Esophagus squamous epithelium (tissue), 5 donors: ENCODE measurements around the gene CAND2. TPM values are rescaled to one million over a fixed set of nuclear protein-coding genes. Genes with fewer than 3 reads are reported as not detected.

Experiments
- DNase-seq: peaks from one replicate; lab custom pipeline; 2025; lab: John Stamatoyannopoulos, UW
- H3K27ac ChIP-seq, 4 donors: fragments of 200-600 bp; sonication (generic); one replicate each; pipeline ENCODE4 v1.5.1; 2016 to 2019; ENCODE audit warnings: mild to moderate bottlenecking in 1 of 4
- H3K27me3 ChIP-seq, 4 donors: fragments of 200-600 bp; sonication (generic); 1 replicate in 3 of 4; 2 replicates in 1 of 4; pipeline versions ENCODE4 v1.5.1 to v1.6.0; 2017 to 2021; ENCODE audit warnings: antibody characterized with exemption in 1 of 4
- H3K36me3 ChIP-seq, 3 donors: fragments of 200-600 bp; sonication (generic); one replicate each; pipeline ENCODE4 v1.5.1; 2016 to 2019
- H3K4me1 ChIP-seq, 3 donors: fragments of 200-600 bp; sonication (generic); one replicate each; pipeline ENCODE4 v1.5.1; 2017 to 2019
- H3K4me3 ChIP-seq, 4 donors: fragments of 200-600 bp; sonication (generic); 1 replicate in 3 of 4; 2 replicates in 1 of 4; pipeline ENCODE4 v1.5.1; 2016 to 2019; ENCODE audit warnings: mild to moderate bottlenecking in 2 of 4, moderate library complexity in 1 of 4
- H3K9me3 ChIP-seq, 3 donors: fragments of 200-600 bp; sonication (generic); one replicate each; pipeline ENCODE4 v1.5.1; 2016 to 2019
- CTCF ChIP-seq, 6 experiments: fragments of 450-650 bp in 4 of 6; fragments of 200-600 bp in 2 of 6; sonication (generic) in 2 of 6; IDR thresholded peaks; one replicate each; pipeline ENCODE4 v1.5.1; 2016 to 2019; ENCODE audit warnings: antibody characterized with exemption in 6 of 6, mild to moderate bottlenecking in 4 of 6, moderate library complexity in 4 of 6
- POLR2A ChIP-seq, 4 donors: fragments of 450-650 bp; IDR thresholded peaks; one replicate each; pipeline ENCODE4 v1.6.1; 2017; ENCODE audit warnings: antibody characterized with exemption in 4 of 4, mild to moderate bottlenecking in 4 of 4, moderate library complexity in 3 of 4
- WGBS, 2 donors: methylation state at CpG; one replicate each; pipeline ENCODE4 v1.1.5; 2018; 5-methylcytosine and 5-hydroxymethylcytosine counted together
- intact Hi-C: fragments of 100-400 bp; cut with DNase I; formaldehyde crosslinking; loops from one replicate; pipeline ENCODE4 v1.15.0; 2022
- total RNA-seq, 4 donors: library from RNA; depleted of rRNA; stranded (reverse); fragments of >200 nt; gene quantifications; one replicate each; pipeline ENCODE4 v1.1.0, GENCODE V29; 2016
- donor health status: DM: yes; HTN: yes; CAD: no.

CAND2 gene
- total RNA-seq, 4 donors from 2014 or later, result 0.61 to 1.7 (median 0.91) TPM

GRCh38 chr3:12815078-12815477 lies 18.6 kb downstream of the CAND2 start:
- 60 to 90% methylated on average over 1 to 23 of the region's 24 CpGs for WGBS, 2 donors
- intact Hi-C loops, result no loop called here
- TF ChIP-seq CTCF (IDR thresholded peaks at IDR 0.05) (no peak), POLR2A (IDR thresholded peaks at IDR 0.05) (no peak)
- no peak overlapping the region for H3K27ac ChIP-seq
- no peaks in the 10 kb centered on the region for H3K9me3 ChIP-seq
- H3K4me1 ChIP-seq, result peaks cover 0 to 16% (median 5%) of the 10 kb centered on the region in 3 donors
- H3K36me3 ChIP-seq, result peaks cover 0 to 41% (median 0%) of the 10 kb centered on the region in 3 donors
- no peak for DNase-seq
- no peaks in the 10 kb centered on the region for H3K27me3 ChIP-seq
- no peak overlapping the region for H3K4me3 ChIP-seq

- TF ChIP-seq CTCF (IDR thresholded peaks at IDR 0.05) (no peak), POLR2A (IDR thresholded peaks at IDR 0.05) (no peak)
- intact Hi-C loops, result no loop called here
- Histone ChIP-seq H3K27me3 (no peaks in the 10 kb centered on the region), H3K36me3 (peaks cover 0 to 41% (median 0%) of the 10 kb centered on the region in 3 donors), H3K27ac (no peak overlapping the region), H3K9me3 (no peaks in the 10 kb centered on the region), H3K4me3 (no peak overlapping the region), H3K4me1 (peaks cover 0 to 10% (median 3%) of the 10 kb centered on the region in 3 donors)
- 83% methylated on average over 1 of the region's 9 CpGs; no CpG with 5 or more reads in 1 of the 2 donors for WGBS, 2 donors
- DNase-seq, result no peak
Observed at GRCh38 chr3:12815719-12816118, 19.2 kb downstream of the CAND2 start.

GRCh38 chr3:12816521-12817342 lies 20.3 kb downstream of the CAND2 start:
- intact Hi-C loops, result no loop called here
- DNase-seq, result no peak
- TF ChIP-seq POLR2A (IDR thresholded peaks at IDR 0.05) (no peak), CTCF (IDR thresholded peaks at IDR 0.05) (no peak)

GRCh38 chr3:12817343-12817710 lies 20.8 kb downstream of the CAND2 start:
- H3K36me3 ChIP-seq, result peaks cover 0 to 41% (median 0%) of the 10 kb centered on the region in 3 donors
- no peak overlapping the region for H3K4me3 ChIP-seq
- no peaks in the 10 kb centered on the region for H3K27me3 ChIP-seq
- no peaks in the 10 kb centered on the region for H3K9me3 ChIP-seq
- no peak for DNase-seq
- H3K4me1 ChIP-seq, result peaks cover 0 to 4% (median 0%) of the 10 kb centered on the region in 3 donors
- TF ChIP-seq CTCF (IDR thresholded peaks at IDR 0.05) (no peak), POLR2A (IDR thresholded peaks at IDR 0.05) (no peak)
- WGBS, 2 donors, result no CpG with 5 or more reads among the region's 16 CpGs
- intact Hi-C loops, result no loop called here
- H3K27ac ChIP-seq, result no peak overlapping the region

More at GRCh38 chr3:12816521-12817342, 20.3 kb downstream of the CAND2 start:
- 86 to 100% methylated on average over 7 to 12 of the region's 34 CpGs for WGBS, 2 donors
- H3K27me3 ChIP-seq, result no peaks in the 10 kb centered on the region
- H3K27ac ChIP-seq, result no peak overlapping the region
- H3K36me3 ChIP-seq, result peaks cover 0 to 41% (median 0%) of the 10 kb centered on the region in 3 donors
- H3K9me3 ChIP-seq, result no peaks in the 10 kb centered on the region
- peaks cover 0 to 4% (median 0%) of the 10 kb centered on the region in 3 donors for H3K4me1 ChIP-seq
- no peak overlapping the region for H3K4me3 ChIP-seq

- no peak for DNase-seq
- Histone ChIP-seq H3K4me1 (peaks cover 0 to 4% (median 0%) of the 10 kb centered on the region in 3 donors), H3K27me3 (no peaks in the 10 kb centered on the region), H3K36me3 (peaks cover 0 to 39% (median 0%) of the 10 kb centered on the region in 3 donors), H3K27ac (no peak overlapping the region), H3K9me3 (no peaks in the 10 kb centered on the region), H3K4me3 (no peak overlapping the region)
- TF ChIP-seq CTCF (IDR thresholded peaks at IDR 0.05) (no peak), POLR2A (IDR thresholded peaks at IDR 0.05) (no peak)
- intact Hi-C loops, result no loop called here
- WGBS, 2 donors, result 49 to 80% methylated on average over 5 to 8 of the region's 8 CpGs
Observed at GRCh38 chr3:12818273-12818672, 21.8 kb downstream of the CAND2 start.
